ENCODE measurements around the gene PRSS8.
"Not testable (repeated sequence)": the region's sequence is repeated elsewhere in the genome, so short reads cannot be mapped to it uniquely, and the experiment has no call there.

The PRSS8 gene

DNA sequence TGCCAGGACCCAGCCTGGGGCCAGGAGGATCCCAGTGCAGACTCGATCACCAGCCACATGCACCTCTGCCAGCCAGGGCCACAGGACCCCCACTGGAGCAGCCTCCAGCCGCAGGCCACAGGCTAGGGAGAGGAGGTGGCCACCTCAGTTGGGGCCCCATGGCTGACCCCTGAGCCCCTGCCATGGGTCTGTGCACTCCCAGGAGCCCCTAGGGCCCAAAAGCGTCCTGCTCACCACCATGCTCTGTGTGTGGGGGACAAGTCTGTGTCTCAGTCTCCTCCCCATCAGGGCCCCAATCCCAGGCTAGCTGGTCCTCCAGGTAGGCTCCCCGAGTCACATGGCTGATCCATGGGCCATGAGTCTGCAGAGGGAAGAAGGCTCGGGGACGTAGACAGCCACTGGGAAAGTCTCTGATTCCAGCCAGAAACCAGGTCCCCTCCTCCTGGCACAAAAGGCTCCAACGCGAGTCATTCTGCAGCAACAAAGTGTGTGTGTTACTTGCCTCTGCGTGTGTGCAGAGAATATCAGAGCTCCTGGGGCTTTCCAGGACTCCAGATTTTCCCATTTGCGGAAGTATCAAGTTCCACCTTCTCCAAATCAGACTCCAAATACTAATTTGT lies 6.1 kb upstream of the PRSS8 start:
- no peak for TF ChIP-seq CTCF (IDR thresholded peaks at IDR 0.05; ENCODE audit: unreplicated experiment in 3 of 3)
- Mint-ChIP-seq H3K27me3 (ENCODE audit: low read depth) (peaks cover 18% of the 10 kb centered on the region), H3K36me3 (ENCODE audit: low read depth) (no peaks in the 10 kb centered on the region), H3K4me3 (peak overlapping the region; percentile 79 to 85 (median 80)), H3K9me3 (no peaks in the 10 kb centered on the region), H3K27ac (peak overlapping the region; percentile 95 to 98 (median 95)), H3K4me1 (peaks cover 7% of the 10 kb centered on the region)

DNA sequence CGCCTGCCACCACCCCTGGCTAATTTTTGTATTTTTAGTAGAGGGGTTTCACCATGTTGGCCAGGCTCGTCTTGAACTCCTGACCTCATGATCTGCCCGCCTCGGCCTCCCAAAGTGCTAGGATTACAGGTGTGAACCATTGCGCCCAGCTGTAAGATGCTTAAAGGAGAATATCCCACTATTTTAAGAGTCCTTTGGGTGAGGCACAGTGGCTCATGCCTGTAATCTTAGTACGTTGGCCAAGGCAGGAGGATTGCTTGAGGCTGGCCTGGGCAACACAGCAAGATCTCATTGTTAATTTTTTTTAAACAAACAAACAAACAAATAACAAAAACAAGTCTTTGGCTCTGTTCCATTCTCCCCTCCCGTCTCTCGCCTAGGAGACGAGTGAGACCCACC lies 5.5 kb upstream of the PRSS8 start:
- H3K4me1 Mint-ChIP-seq; H3K9me3 Mint-ChIP-seq; H3K36me3 Mint-ChIP-seq (ENCODE audit: low read depth): not testable (repeated sequence)
- Mint-ChIP-seq H3K27me3 (ENCODE audit: low read depth) (peaks cover 12% of the 10 kb centered on the region), H3K4me3 (peak overlapping the region in 2 of 3 experiments; percentile 23 to 79), H3K27ac (peak overlapping the region in 2 of 3 experiments; percentile 95 to 98)

GRCh38 chr16:31138621-31139578 lies 3.4 kb upstream of the PRSS8 start:
- peaks cover 20% of the 10 kb centered on the region for H3K4me1 Mint-ChIP-seq
- H3K27ac Mint-ChIP-seq, result peak overlapping the region; percentile 51 to 79 (median 57)
- TF ChIP-seq CTCF (IDR thresholded peaks at IDR 0.05; ENCODE audit: unreplicated experiment in 3 of 3), result no peak
- peaks cover 3% of the 10 kb centered on the region for H3K27me3 Mint-ChIP-seq (ENCODE audit: low read depth)
- H3K36me3 Mint-ChIP-seq (ENCODE audit: low read depth), result peaks cover 1% of the 10 kb centered on the region
- H3K9me3 Mint-ChIP-seq, result no peaks in the 10 kb centered on the region
- peak overlapping the region in 2 of 3 experiments; percentile 5 to 38 for H3K4me3 Mint-ChIP-seq

- H3K27ac Mint-ChIP-seq; H3K27me3 Mint-ChIP-seq (ENCODE audit: low read depth); H3K9me3 Mint-ChIP-seq: not testable (repeated sequence)
- peaks cover 21% of the 10 kb centered on the region for H3K4me1 Mint-ChIP-seq
- H3K4me3 Mint-ChIP-seq, result peak overlapping the region in 1 of 3 experiments; percentile 6
- H3K36me3 Mint-ChIP-seq (ENCODE audit: low read depth), result peaks cover 11% of the 10 kb centered on the region
Observed at GRCh38 chr16:31136822-31137499, 1.4 kb upstream of the PRSS8 start.

DNA sequence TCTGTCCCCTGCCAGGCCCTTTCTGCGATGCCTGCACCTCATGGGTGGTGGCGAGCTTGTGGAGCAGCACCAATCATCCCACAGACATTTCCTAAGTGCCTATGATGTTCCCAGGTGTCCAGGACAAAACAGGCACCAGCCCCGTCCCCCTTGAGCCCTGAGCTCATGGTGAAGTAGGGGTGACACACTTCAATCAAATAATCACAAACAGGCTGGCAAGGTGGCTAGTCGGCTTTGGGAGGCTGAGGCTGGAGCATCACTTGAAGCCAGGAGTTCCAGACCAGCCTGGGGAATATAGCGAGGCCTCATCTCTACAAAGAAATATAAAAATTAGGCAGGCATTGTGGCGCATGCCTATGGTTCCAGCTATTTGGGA lies 748 bp upstream of the PRSS8 start:
- peaks cover 12% of the 10 kb centered on the region for H3K36me3 Mint-ChIP-seq (ENCODE audit: low read depth)
- H3K9me3 Mint-ChIP-seq, result no peaks in the 10 kb centered on the region
- H3K27ac Mint-ChIP-seq, result peak overlapping the region in 2 of 3 experiments; percentile 39 to 51
- H3K4me1 Mint-ChIP-seq, result peaks cover 16% of the 10 kb centered on the region
- no peak for TF ChIP-seq CTCF (IDR thresholded peaks at IDR 0.05; ENCODE audit: unreplicated experiment in 3 of 3)
- no peaks in the 10 kb centered on the region for H3K27me3 Mint-ChIP-seq (ENCODE audit: low read depth)
- peak overlapping the region in 2 of 3 experiments; percentile 61 to 72 for H3K4me3 Mint-ChIP-seq

- TF ChIP-seq CTCF (IDR thresholded peaks at IDR 0.05; ENCODE audit: unreplicated experiment in 3 of 3), result no peak
- peaks cover 16% of the 10 kb centered on the region for H3K4me1 Mint-ChIP-seq
- H3K4me3 Mint-ChIP-seq, result peak overlapping the region; percentile 61 to 83 (median 81)
- peak overlapping the region; percentile 51 to 61 (median 55) for H3K27ac Mint-ChIP-seq
- H3K9me3 Mint-ChIP-seq, result no peaks in the 10 kb centered on the region
- H3K36me3 Mint-ChIP-seq (ENCODE audit: low read depth), result peaks cover 21% of the 10 kb centered on the region
- H3K27me3 Mint-ChIP-seq (ENCODE audit: low read depth), result no peaks in the 10 kb centered on the region
Observed at GRCh38 chr16:31134625-31135534, 647 bp downstream of the PRSS8 start.

All from nephron (organoid).